ENCODE results near the gene DOCK1.

GRCh38 chr10:127325506-127325905, 420.3 kb downstream of the DOCK1 start:
- no peak for TF ChIP-seq POLR2A (IDR thresholded peaks at IDR 0.05; ENCODE audit: extremely low read depth, insufficient read length)
- TF ChIP-seq CTCF (IDR thresholded peaks at IDR 0.05; ENCODE audit: low read depth, low read length), result no peak

Data from NB4 (cell line).